NT2/D1 (cell line): ENCODE measurements around the gene MUC4.

ENCODE experiments used
- SUZ12 ChIP-seq: IDR thresholded peaks from 2 replicates; pipeline ENCODE4 v1.6.1; 2011; ENCODE audit not compliant: insufficient read length, insufficient read depth; ENCODE audit errors: extremely low read depth
- ZNF274 ChIP-seq: IDR thresholded peaks from 2 replicates; pipeline ENCODE4 v1.6.1; 2011; ENCODE audit warnings: mild to moderate bottlenecking, low read depth, low read length

GRCh38 chr3:195755791-195756676 lies 55.7 kb downstream of the MUC4 start:
- TF ChIP-seq SUZ12 (no peak), ZNF274 (no peak)
